A673 (cell line): ENCODE measurements around the gene CBLB. TPM values are rescaled to one million over a fixed set of nuclear protein-coding genes. Genes with fewer than 3 reads are reported as not detected.
"Not testable (repeated sequence)": the region's sequence is repeated elsewhere in the genome, so short reads cannot be mapped to it uniquely, and the experiment has no call there.

ENCODE experiments used
- BruUV-seq: library from RNA; stranded (reverse); fragments of 400-500 nt; replicated peaks from 2 replicates; lab custom pipeline; 2021; lab: Mats Ljungman, UMichigan
- CTCF ChIA-PET: fragments of 300-600 bp; sonication (Branson Sonifier 250); formaldehyde crosslinking; loops from one replicate; lab custom pipeline; 2022; ENCODE audit warnings: antibody characterized with exemption; lab: Charles Lee
- POLR2A ChIA-PET: fragments of 300-600 bp; sonication (Branson Sonifier 250); formaldehyde crosslinking; loops from one replicate; lab custom pipeline; 2022; ENCODE audit warnings: antibody characterized with exemption; ENCODE audit not compliant: low non-redundant PET; lab: Charles Lee
- DNase-seq: peaks from one replicate; pipeline ENCODE4 v3.0.0-alpha.2; 2015; ENCODE audit warnings: low spot score
- H3K27ac ChIP-seq: fragments of 200-600 bp; sonication (generic); 2 replicates; pipeline ENCODE4 v1.5.1; 2016; ENCODE audit warnings: mixed run types, low read depth, mild to moderate bottlenecking, mixed read lengths, antibody characterized with exemption, low read length; ENCODE audit not compliant: poor library complexity, severe bottlenecking
- H3K27me3 ChIP-seq: fragments of 200-600 bp; sonication (generic); replicated peaks from 2 replicates; pipeline ENCODE4 v1.6.1; 2017; ENCODE audit warnings: mixed run types, low read depth, mild to moderate bottlenecking, mixed read lengths, antibody characterized with exemption, low read length; ENCODE audit not compliant: insufficient read depth, poor library complexity
- H3K36me3 ChIP-seq: fragments of 200-600 bp; sonication (generic); 2 replicates; pipeline ENCODE4 v1.6.1; 2016; ENCODE audit warnings: mixed run types, mild to moderate bottlenecking, mixed read lengths, antibody characterized with exemption, low read length; ENCODE audit not compliant: insufficient read depth, poor library complexity, severe bottlenecking
- H3K4me1 ChIP-seq: fragments of 200-600 bp; sonication (generic); 2 replicates; pipeline ENCODE4 v1.6.1; 2017; ENCODE audit warnings: mixed run types, mild to moderate bottlenecking, mixed read lengths, antibody characterized with exemption, low read length; ENCODE audit not compliant: insufficient read depth, poor library complexity, severe bottlenecking
- H3K4me3 ChIP-seq: fragments of 200-600 bp; sonication (generic); 2 replicates; pipeline ENCODE4 v1.5.1; 2016; ENCODE audit warnings: low read depth, mixed run types, mild to moderate bottlenecking, mixed read lengths, low read length; ENCODE audit not compliant: poor library complexity, severe bottlenecking
- H3K9me3 ChIP-seq: fragments of 200-600 bp; sonication (generic); 2 replicates; pipeline ENCODE4 v1.6.1; 2016; ENCODE audit warnings: mixed run types, low read depth, mild to moderate bottlenecking, mixed read lengths, antibody characterized with exemption, low read length; ENCODE audit not compliant: poor library complexity, severe bottlenecking
- CTCF ChIP-seq: fragments of 300-800, 200-600 bp; sonication (generic); conservative IDR thresholded peaks from 2 replicates; pipeline ENCODE4 v1.5.1; 2017; ENCODE audit warnings: low read depth, mild to moderate bottlenecking, antibody characterized with exemption, low read length, moderate library complexity, mixed read lengths
- EZH2 ChIP-seq: fragments of 200-600 bp; sonication (generic); IDR thresholded peaks from 2 replicates; pipeline ENCODE4 v1.6.1; 2017; ENCODE audit warnings: borderline replicate concordance, low read depth, mild to moderate bottlenecking, mixed read lengths, antibody characterized with exemption, low read length; ENCODE audit not compliant: poor library complexity, severe bottlenecking
- intact Hi-C: fragments of 100-400 bp; cut with micrococcal nuclease; formaldehyde crosslinking; loops from one replicate; pipeline ENCODE4 v1.10.0; 2022; ENCODE audit not compliant: unreplicated experiment
- total RNA-seq: library from RNA; stranded (reverse); gene quantifications from 2 replicates; pipeline ENCODE4 v1.2.3, GENCODE V29; 2021

The CBLB gene
- total RNA-seq, 1 experiment from 2014 or later, result 23.3 TPM

- H3K4me1 ChIP-seq, result peaks cover 11% of the 10 kb centered on the region
- no TSS peak for BruUV-seq
- DNase-seq, result no peak
- H3K9me3 ChIP-seq, result no peaks in the 10 kb centered on the region
- H3K4me3 ChIP-seq, result no peak overlapping the region
- no peak overlapping the region for H3K27ac ChIP-seq
- H3K27me3 ChIP-seq, result no peaks in the 10 kb centered on the region
- intact Hi-C loops, result no loop called here
- CTCF ChIA-PET, result no interaction called here
- H3K36me3 ChIP-seq, result no peaks in the 10 kb centered on the region
- POLR2A ChIA-PET, result no interaction called here
- TF ChIP-seq CTCF, result no peak
- no peak for TF ChIP-seq EZH2
Observed at GRCh38 chr3:105728771-105729312, 140.0 kb downstream of the CBLB start.

- CTCF ChIA-PET, intact Hi-C loops, H3K27ac ChIP-seq, POLR2A ChIA-PET, H3K27me3 ChIP-seq, H3K4me3 ChIP-seq, H3K9me3 ChIP-seq, H3K36me3 ChIP-seq, BruUV-seq, DNase-seq: not testable (repeated sequence)
- peaks cover 11% of the 10 kb centered on the region for H3K4me1 ChIP-seq
Observed at GRCh38 chr3:105727036-105727435, 141.8 kb downstream of the CBLB start.

GRCh38 chr3:105722943-105723556 lies 145.8 kb downstream of the CBLB start:
- no TSS peak for BruUV-seq
- H3K9me3 ChIP-seq, result no peaks in the 10 kb centered on the region
- no peak overlapping the region for H3K4me3 ChIP-seq
- CTCF ChIA-PET, result no interaction called here
- H3K27ac ChIP-seq, result no peak overlapping the region
- H3K36me3 ChIP-seq, result no peaks in the 10 kb centered on the region
- H3K27me3 ChIP-seq, result no peaks in the 10 kb centered on the region
- H3K4me1 ChIP-seq, result no peaks in the 10 kb centered on the region
- DNase-seq, result no peak
- POLR2A ChIA-PET, result no interaction called here
- intact Hi-C loops, result no loop called here
- no peak for TF ChIP-seq CTCF
- no peak for TF ChIP-seq EZH2

GRCh38 chr3:105719791-105720190 lies 149.0 kb downstream of the CBLB start:
- no TSS peak for BruUV-seq
- POLR2A ChIA-PET, result no interaction called here
- H3K27me3 ChIP-seq, result no peaks in the 10 kb centered on the region
- no peaks in the 10 kb centered on the region for H3K36me3 ChIP-seq
- TF ChIP-seq CTCF (no peak), EZH2 (no peak)
- no peaks in the 10 kb centered on the region for H3K9me3 ChIP-seq
- H3K4me1 ChIP-seq, result no peaks in the 10 kb centered on the region
- H3K27ac ChIP-seq, result no peak overlapping the region
- DNase-seq, result no peak
- no peak overlapping the region for H3K4me3 ChIP-seq
- CTCF ChIA-PET, result no interaction called here
- intact Hi-C loops, result no loop called here
